H1 (cell line): ENCODE results near the gene ROPN1.

Experiments
- ASH2L ChIP-seq: fragments of 200-600, 300-600 bp; sonication (generic); IDR thresholded peaks from one replicate; pipeline ENCODE4 v1.7.1; 2017; ENCODE audit warnings: low read length
- EZH2 ChIP-seq: fragments of 200-600 bp; sonication (generic); IDR thresholded peaks from 2 replicates; pipeline ENCODE4 v1.7.1; 2012; ENCODE audit warnings: low read depth, mild to moderate bottlenecking, moderate library complexity, low read length, inconsistent platforms; ENCODE audit not compliant: severe bottlenecking
- GABPA ChIP-seq: IDR thresholded peaks from 2 replicates; pipeline ENCODE4 v1.6.1; 2011; ENCODE audit warnings: mild to moderate bottlenecking, low read length, moderate library complexity, borderline replicate concordance; ENCODE audit not compliant: insufficient read depth
- POLR2A ChIP-seq, 2 experiments: IDR thresholded peaks; 1 replicate in 1 of 2; 2 replicates in 1 of 2; pipeline ENCODE4 v1.6.1; 2011; ENCODE audit warnings: low read depth in 2 of 2, low read length in 2 of 2, mild to moderate bottlenecking in 2 of 2; ENCODE audit errors: control extremely low read depth in 1 of 2
- POLR2AphosphoS5 ChIP-seq: IDR thresholded peaks from 2 replicates; pipeline ENCODE4 v1.6.1; 2011; ENCODE audit warnings: low read depth, low read length
- RFX5 ChIP-seq: IDR thresholded peaks from 2 replicates; pipeline ENCODE4 v1.6.1; 2011; ENCODE audit warnings: low read depth, low read length, improper control_type of control experiment, borderline replicate concordance
- SRF ChIP-seq: IDR thresholded peaks from 2 replicates; pipeline ENCODE4 v1.6.1; 2011; ENCODE audit warnings: mild to moderate bottlenecking, low read depth, low read length, moderate library complexity
- TCF12 ChIP-seq: IDR thresholded peaks from 2 replicates; pipeline ENCODE4 v1.6.1; 2011; ENCODE audit warnings: low read depth, mild to moderate bottlenecking, low read length
- YY1 ChIP-seq: IDR thresholded peaks from 2 replicates; pipeline ENCODE4 v1.6.1; 2011; ENCODE audit warnings: low read depth, mild to moderate bottlenecking, low read length
- ZNF274 ChIP-seq: IDR thresholded peaks from 2 replicates; pipeline ENCODE4 v1.7.0; 2012; ENCODE audit warnings: low read length, borderline replicate concordance; ENCODE audit errors: extremely low read depth
- TF ChIP-seq, protein P1 (sequence below), 3 experiments: IDR thresholded peaks; 1 replicate in 2 of 3; 2 replicates in 1 of 3; pipeline versions ENCODE4 v1.5.1 to v1.6.1; 2011; ENCODE audit warnings: low read length in 3 of 3, mild to moderate bottlenecking in 3 of 3, inconsistent platforms in 2 of 3, low read depth in 1 of 3, moderate library complexity in 1 of 3; ENCODE audit not compliant: insufficient read depth in 1 of 3; ENCODE audit errors: control extremely low read depth in 1 of 3

DNA sequence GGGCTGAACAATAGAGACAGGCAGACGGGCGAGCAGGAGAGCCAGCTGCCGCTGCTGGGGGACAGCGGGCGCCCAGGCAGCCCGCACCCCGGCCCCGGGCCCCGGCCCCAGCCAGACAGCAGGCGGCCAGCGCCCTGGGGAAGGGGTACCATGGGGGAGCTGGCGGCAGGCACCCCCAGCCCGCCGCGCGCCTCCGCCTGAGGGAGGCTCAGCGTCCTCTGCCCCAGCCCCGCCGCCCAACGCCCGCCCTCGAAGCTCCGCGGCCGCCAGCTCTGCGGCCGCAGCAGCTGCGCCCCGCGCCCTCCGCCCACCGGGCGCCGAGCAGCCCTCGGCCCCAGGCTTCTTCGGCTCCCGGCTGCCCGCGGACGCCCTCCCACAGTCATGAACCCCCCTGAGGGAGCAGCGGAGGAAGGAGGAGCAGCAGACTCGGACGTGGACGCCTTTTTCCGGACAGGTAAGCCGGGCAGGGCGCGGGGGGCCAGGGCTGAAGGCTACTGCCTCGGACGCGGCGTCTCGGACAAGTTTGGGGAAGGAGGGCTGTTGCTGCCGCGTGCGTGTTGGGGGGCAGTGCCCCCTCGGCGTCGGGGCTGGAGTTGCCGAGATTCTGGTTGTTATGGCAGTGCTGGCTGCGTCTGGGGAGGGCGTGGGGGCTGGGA is 41.6 kb upstream of the ROPN1 start, which contains the start of gene KALRN:
- TF ChIP-seq POLR2A (IDR thresholded peaks at IDR 0.05; ENCODE audit: control extremely low read depth in 1 of 2, low read depth in 2 of 2, low read length in 2 of 2) (no peak), EZH2 (no peak), GABPA (0 out of 2 replicates have a peak, but pooled peaks have one; percentile 17), ASH2L (no peak), ZNF274 (no peak), YY1 (no peak), POLR2AphosphoS5 (no peak), TCF12 (no peak), SRF (no peak), RFX5 (no peak)
- TF ChIP-seq, protein P1, sequence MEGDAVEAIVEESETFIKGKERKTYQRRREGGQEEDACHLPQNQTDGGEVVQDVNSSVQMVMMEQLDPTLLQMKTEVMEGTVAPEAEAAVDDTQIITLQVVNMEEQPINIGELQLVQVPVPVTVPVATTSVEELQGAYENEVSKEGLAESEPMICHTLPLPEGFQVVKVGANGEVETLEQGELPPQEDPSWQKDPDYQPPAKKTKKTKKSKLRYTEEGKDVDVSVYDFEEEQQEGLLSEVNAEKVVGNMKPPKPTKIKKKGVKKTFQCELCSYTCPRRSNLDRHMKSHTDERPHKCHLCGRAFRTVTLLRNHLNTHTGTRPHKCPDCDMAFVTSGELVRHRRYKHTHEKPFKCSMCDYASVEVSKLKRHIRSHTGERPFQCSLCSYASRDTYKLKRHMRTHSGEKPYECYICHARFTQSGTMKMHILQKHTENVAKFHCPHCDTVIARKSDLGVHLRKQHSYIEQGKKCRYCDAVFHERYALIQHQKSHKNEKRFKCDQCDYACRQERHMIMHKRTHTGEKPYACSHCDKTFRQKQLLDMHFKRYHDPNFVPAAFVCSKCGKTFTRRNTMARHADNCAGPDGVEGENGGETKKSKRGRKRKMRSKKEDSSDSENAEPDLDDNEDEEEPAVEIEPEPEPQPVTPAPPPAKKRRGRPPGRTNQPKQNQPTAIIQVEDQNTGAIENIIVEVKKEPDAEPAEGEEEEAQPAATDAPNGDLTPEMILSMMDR (IDR thresholded peaks at IDR 0.05; ENCODE audit: control extremely low read depth in 1 of 3, insufficient read depth in 1 of 3, low read depth in 1 of 3, low read length in 3 of 3): no peak
